ENCODE results near the gene COBLL1.

COBLL1 gene

DNA sequence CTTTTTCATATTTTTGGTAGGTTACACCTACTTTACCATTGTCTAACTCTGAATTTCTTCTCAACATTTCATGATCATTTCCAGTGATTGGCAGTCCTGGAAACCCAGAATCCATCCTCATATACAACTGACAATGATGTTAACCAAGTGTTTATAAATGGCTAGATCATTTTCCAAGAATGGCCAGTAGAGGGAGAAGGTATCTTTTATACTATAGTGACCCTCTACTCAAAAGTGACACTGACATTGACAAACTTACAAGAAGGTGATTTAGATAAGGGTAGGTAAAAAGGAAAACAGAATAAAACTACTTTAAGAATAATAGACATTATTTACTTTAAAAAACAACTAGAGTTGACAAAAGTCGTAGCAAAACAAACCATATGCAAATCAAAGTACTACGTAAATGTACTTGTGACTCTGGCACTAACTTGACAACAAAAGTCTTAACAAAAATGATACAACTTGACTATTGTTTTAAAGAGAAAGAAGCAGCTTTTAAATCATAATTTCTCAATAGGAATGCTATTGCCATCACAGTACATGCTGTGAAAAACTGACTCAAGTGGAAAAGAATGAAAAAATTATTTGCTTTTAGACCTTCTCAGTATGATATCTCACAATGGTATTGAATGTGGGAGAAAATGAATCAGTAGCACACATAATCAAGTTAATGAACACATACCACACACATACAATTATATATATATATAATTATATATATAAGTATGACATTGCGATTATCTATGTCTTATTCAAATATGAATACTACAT is 143.7 kb downstream of the COBLL1 start:
- DNase-seq = no peak
- Histone ChIP-seq H3K4me1 (0 out of 2 replicates have a peak, but pooled peaks cover 3% of the 10 kb centered on the region), H3K9me3 (no peaks in the 10 kb centered on the region), H3K27me3 (no peaks in the 10 kb centered on the region), H3K4me3 (ENCODE audit: low read depth, low read length) (no peak overlapping the region), H3K36me3 (no peaks in the 10 kb centered on the region)
- TF ChIP-seq, protein P1, sequence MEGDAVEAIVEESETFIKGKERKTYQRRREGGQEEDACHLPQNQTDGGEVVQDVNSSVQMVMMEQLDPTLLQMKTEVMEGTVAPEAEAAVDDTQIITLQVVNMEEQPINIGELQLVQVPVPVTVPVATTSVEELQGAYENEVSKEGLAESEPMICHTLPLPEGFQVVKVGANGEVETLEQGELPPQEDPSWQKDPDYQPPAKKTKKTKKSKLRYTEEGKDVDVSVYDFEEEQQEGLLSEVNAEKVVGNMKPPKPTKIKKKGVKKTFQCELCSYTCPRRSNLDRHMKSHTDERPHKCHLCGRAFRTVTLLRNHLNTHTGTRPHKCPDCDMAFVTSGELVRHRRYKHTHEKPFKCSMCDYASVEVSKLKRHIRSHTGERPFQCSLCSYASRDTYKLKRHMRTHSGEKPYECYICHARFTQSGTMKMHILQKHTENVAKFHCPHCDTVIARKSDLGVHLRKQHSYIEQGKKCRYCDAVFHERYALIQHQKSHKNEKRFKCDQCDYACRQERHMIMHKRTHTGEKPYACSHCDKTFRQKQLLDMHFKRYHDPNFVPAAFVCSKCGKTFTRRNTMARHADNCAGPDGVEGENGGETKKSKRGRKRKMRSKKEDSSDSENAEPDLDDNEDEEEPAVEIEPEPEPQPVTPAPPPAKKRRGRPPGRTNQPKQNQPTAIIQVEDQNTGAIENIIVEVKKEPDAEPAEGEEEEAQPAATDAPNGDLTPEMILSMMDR (IDR thresholded peaks at IDR 0.05; ENCODE audit: low read depth, low read length) = peak; percentile 52

DNA sequence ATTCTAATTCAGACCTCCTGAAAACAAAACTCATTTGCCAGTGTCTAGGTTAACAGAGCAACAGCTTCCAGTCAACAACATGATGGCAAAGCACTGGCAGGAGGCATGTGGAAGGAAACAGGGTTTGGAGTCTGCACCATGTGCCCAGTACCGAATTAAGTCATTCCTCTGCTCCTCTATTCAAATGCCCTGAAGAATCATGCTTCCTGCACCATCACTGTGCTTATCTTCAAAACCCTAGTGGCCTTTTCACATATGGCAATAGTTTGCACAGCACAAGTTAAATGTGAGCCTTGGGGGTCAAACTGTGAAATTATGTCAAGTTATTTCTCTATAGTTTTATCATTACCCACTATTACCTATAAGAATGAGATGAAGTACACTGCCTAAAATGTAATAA is 145.0 kb downstream of the COBLL1 start:
- no peaks in the 10 kb centered on the region for H3K9me3 ChIP-seq
- H3K27me3 ChIP-seq = no peaks in the 10 kb centered on the region
- no peak for DNase-seq
- 0 out of 2 replicates have a peak, but pooled peaks cover 3% of the 10 kb centered on the region for H3K4me1 ChIP-seq
- H3K4me3 ChIP-seq (ENCODE audit: low read depth, low read length) = no peak overlapping the region
- TF ChIP-seq, protein P1 (IDR thresholded peaks at IDR 0.05; ENCODE audit: low read depth, low read length) = peak; percentile 29; the same call in 1 of the 2 replicates
- no peaks in the 10 kb centered on the region for H3K36me3 ChIP-seq

GRCh38 chr2:164694275-164694695 is 147.3 kb downstream of the COBLL1 start:
- TF ChIP-seq, protein P1 (IDR thresholded peaks at IDR 0.05; ENCODE audit: low read depth, low read length) = no peak
- no peak overlapping the region for H3K4me3 ChIP-seq (ENCODE audit: low read depth, low read length)
- H3K36me3 ChIP-seq = no peaks in the 10 kb centered on the region
- no peak for DNase-seq
- H3K9me3 ChIP-seq = no peaks in the 10 kb centered on the region
- no peaks in the 10 kb centered on the region for H3K4me1 ChIP-seq
- no peaks in the 10 kb centered on the region for H3K27me3 ChIP-seq

DNA sequence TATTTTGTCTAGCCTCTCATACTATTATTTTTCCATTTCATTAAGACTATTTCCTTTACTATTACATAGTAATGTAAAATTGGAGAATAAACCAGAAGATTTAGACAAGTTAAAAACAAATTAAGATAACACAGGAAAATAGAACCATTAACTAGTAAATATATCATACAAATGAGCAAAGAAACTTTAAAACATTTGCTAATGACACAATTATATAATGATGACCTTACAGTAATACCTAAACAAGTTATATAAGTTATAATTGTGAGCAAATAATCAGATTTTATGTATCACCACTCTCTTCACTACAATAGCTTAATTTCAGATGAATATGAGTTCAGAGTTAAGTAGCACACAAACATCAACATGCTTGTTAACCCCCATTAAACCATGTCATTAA is 147.8 kb downstream of the COBLL1 start:
- Histone ChIP-seq H3K27me3 (no peaks in the 10 kb centered on the region), H3K4me3 (ENCODE audit: low read depth, low read length) (no peak overlapping the region), H3K4me1 (no peaks in the 10 kb centered on the region; the same call in 1 of the 2 replicates), H3K9me3 (no peaks in the 10 kb centered on the region), H3K36me3 (no peaks in the 10 kb centered on the region)
- no peak for DNase-seq
- TF ChIP-seq, protein P1 (IDR thresholded peaks at IDR 0.05; ENCODE audit: low read depth, low read length) = no peak

GRCh38 chr2:164693390-164693789 is 148.2 kb downstream of the COBLL1 start:
- Histone ChIP-seq H3K9me3 (no peaks in the 10 kb centered on the region), H3K4me3 (ENCODE audit: low read depth, low read length) (no peak overlapping the region), H3K27me3 (no peaks in the 10 kb centered on the region), H3K36me3 (no peaks in the 10 kb centered on the region), H3K4me1 (no peaks in the 10 kb centered on the region; the same call in 1 of the 2 replicates)
- TF ChIP-seq, protein P1 (IDR thresholded peaks at IDR 0.05; ENCODE audit: low read depth, low read length) = no peak
- no peak for DNase-seq

GRCh38 chr2:164692958-164693357 is 148.7 kb downstream of the COBLL1 start:
- TF ChIP-seq, protein P1 (IDR thresholded peaks at IDR 0.05; ENCODE audit: low read depth, low read length) = no peak
- no peaks in the 10 kb centered on the region for H3K9me3 ChIP-seq
- no peak overlapping the region for H3K4me3 ChIP-seq (ENCODE audit: low read depth, low read length)
- no peaks in the 10 kb centered on the region for H3K36me3 ChIP-seq
- DNase-seq = no peak
- H3K27me3 ChIP-seq = no peaks in the 10 kb centered on the region
- H3K4me1 ChIP-seq = no peaks in the 10 kb centered on the region; the same call in 1 of the 2 replicates
